ENCODE measurements around the gene ATXN1.

- TF ChIP-seq EZH2 (IDR thresholded peaks at IDR 0.05; ENCODE audit: insufficient read depth, poor library complexity, severe bottlenecking) (no peak), EZH2phosphoT487 (IDR thresholded peaks at IDR 0.05; ENCODE audit: insufficient read depth, low read depth) (no peak)
Measured at GRCh38 chr6:16354692-16355091, 406.6 kb downstream of the ATXN1 start.

Measured in GM23248 (cell line).